ENCODE measurements around the gene AGMO. TPM values are rescaled to one million over a fixed set of nuclear protein-coding genes. Genes with fewer than 3 reads are reported as not detected.

Gene AGMO
- polyA plus RNA-seq, 3 donors: not detected

DNA sequence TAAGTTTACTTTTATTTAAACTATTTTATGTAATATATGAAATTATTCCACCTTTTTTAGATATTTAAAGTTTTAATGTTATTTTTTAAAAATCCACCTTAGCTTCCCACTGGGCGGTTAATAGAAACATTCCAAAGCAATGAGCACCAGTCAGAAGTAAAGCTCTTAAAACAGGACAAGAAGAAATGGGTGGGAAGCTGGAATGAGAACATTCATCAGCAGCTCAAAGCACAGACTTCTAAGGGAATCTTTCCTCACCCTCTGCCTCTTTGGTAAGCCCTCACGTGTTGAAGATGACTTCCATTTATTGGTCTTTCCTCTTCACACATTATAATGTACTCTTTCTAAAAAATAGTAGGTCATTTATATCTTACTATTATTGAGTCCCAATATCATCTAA, 3.1 kb downstream of the AGMO start:
- Mint-ChIP-seq H3K4me3 (no peak overlapping the region), H3K9me3 (peaks cover 0 to 4% (median 0%) of the 10 kb centered on the region in 7 donors), H3K27ac (no peak overlapping the region), H3K36me3 (no peaks in the 10 kb centered on the region), H3K4me1 (no peaks in the 10 kb centered on the region), H3K27me3 (ENCODE audit: low read depth in 3 of 3) (no peaks in the 10 kb centered on the region)
- TF ChIP-seq, protein P1, sequence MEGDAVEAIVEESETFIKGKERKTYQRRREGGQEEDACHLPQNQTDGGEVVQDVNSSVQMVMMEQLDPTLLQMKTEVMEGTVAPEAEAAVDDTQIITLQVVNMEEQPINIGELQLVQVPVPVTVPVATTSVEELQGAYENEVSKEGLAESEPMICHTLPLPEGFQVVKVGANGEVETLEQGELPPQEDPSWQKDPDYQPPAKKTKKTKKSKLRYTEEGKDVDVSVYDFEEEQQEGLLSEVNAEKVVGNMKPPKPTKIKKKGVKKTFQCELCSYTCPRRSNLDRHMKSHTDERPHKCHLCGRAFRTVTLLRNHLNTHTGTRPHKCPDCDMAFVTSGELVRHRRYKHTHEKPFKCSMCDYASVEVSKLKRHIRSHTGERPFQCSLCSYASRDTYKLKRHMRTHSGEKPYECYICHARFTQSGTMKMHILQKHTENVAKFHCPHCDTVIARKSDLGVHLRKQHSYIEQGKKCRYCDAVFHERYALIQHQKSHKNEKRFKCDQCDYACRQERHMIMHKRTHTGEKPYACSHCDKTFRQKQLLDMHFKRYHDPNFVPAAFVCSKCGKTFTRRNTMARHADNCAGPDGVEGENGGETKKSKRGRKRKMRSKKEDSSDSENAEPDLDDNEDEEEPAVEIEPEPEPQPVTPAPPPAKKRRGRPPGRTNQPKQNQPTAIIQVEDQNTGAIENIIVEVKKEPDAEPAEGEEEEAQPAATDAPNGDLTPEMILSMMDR (IDR thresholded peaks at IDR 0.05): no peak
- no peaks in the 10 kb centered on the region for H3K27me3 ChIP-seq (ENCODE audit: control insufficient read depth in 2 of 2, insufficient read depth in 2 of 2, low read length in 2 of 2)
- no peak for DNase-seq
- no peaks in the 10 kb centered on the region for H3K36me3 ChIP-seq (replicated peaks in 1 of 2; ENCODE audit: control insufficient read depth in 1 of 2, insufficient read depth in 2 of 2, low read length in 2 of 2)
- H3K4me3 ChIP-seq (replicated peaks in 1 of 3; ENCODE audit: low read depth in 2 of 3, low read length in 3 of 3): no peak overlapping the region
- no peaks in the 10 kb centered on the region for H3K4me1 ChIP-seq (ENCODE audit: control insufficient read depth in 1 of 2, insufficient read depth in 2 of 2, low read length in 2 of 2)
- H3K27ac ChIP-seq (ENCODE audit: low read depth in 1 of 2, low read length in 2 of 2): no peak overlapping the region
- H3K79me2 ChIP-seq (ENCODE audit: insufficient read depth, low read length): no peaks in the 10 kb centered on the region
- H3K4me2 ChIP-seq (replicated peaks; ENCODE audit: extremely low read depth, low read length, poor library complexity, severe bottlenecking): no peak overlapping the region
- H3K9ac ChIP-seq (ENCODE audit: insufficient read depth, low read length, poor library complexity, severe bottlenecking): no peak overlapping the region
- no peaks in the 10 kb centered on the region for H3K9me3 ChIP-seq (replicated peaks in 1 of 2; ENCODE audit: control insufficient read depth in 1 of 2, insufficient read depth in 1 of 2, low read length in 2 of 2)
- H4K20me1 ChIP-seq (ENCODE audit: insufficient read depth, low read length): no peaks in the 10 kb centered on the region
- intact Hi-C loops (cut with micrococcal nuclease): no loop called here
- WGBS (ENCODE audit: insufficient coverage): no CpG with 5 or more reads among the region's 2 CpGs
- H2AFZ ChIP-seq (ENCODE audit: insufficient read depth, low read depth, low read length, poor library complexity, severe bottlenecking): no peak overlapping the region

DNA sequence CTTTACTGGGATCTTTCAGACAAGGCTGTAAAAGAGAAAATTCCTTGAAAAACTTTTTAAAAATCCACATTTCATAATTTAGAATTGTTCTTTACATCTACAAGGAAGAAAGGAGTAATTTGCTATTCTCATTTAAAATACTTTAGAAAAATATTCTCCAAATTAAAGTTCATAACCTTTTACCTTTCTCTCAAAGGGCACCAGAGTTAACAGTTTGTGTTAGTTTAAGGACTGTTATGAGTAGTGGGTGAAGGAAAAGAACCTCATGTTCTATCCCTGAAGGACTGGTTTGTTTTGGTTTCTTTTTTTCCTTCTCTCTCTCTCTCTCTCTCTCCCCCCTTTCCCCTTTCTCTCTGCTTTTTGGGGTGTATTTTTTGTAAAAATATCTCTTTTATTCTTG, 4.1 kb downstream of the AGMO start:
- Histone ChIP-seq H3K9me3 (replicated peaks in 1 of 2; ENCODE audit: control insufficient read depth in 1 of 2, insufficient read depth in 1 of 2, low read length in 2 of 2) (no peaks in the 10 kb centered on the region), H3K27ac (ENCODE audit: low read depth in 1 of 2, low read length in 2 of 2) (no peak overlapping the region), H3K79me2 (ENCODE audit: insufficient read depth, low read length) (no peaks in the 10 kb centered on the region), H3K27me3 (ENCODE audit: control insufficient read depth in 2 of 2, insufficient read depth in 2 of 2, low read length in 2 of 2) (no peaks in the 10 kb centered on the region), H3K4me1 (ENCODE audit: control insufficient read depth in 1 of 2, insufficient read depth in 2 of 2, low read length in 2 of 2) (no peaks in the 10 kb centered on the region), H2AFZ (ENCODE audit: insufficient read depth, low read depth, low read length, poor library complexity, severe bottlenecking) (no peak overlapping the region), H3K4me2 (replicated peaks; ENCODE audit: extremely low read depth, low read length, poor library complexity, severe bottlenecking) (no peak overlapping the region), H3K4me3 (replicated peaks in 1 of 3; ENCODE audit: low read depth in 2 of 3, low read length in 3 of 3) (no peak overlapping the region), H3K9ac (ENCODE audit: insufficient read depth, low read length, poor library complexity, severe bottlenecking) (no peak overlapping the region), H3K36me3 (replicated peaks in 1 of 2; ENCODE audit: control insufficient read depth in 1 of 2, insufficient read depth in 2 of 2, low read length in 2 of 2) (no peaks in the 10 kb centered on the region), H4K20me1 (ENCODE audit: insufficient read depth, low read length) (no peaks in the 10 kb centered on the region)
- no peak for DNase-seq
- Mint-ChIP-seq H3K9me3 (no peaks in the 10 kb centered on the region), H3K36me3 (no peaks in the 10 kb centered on the region), H3K4me3 (no peak overlapping the region), H3K27me3 (ENCODE audit: low read depth in 3 of 3) (no peaks in the 10 kb centered on the region), H3K27ac (no peak overlapping the region), H3K4me1 (no peaks in the 10 kb centered on the region)
- intact Hi-C loops (cut with micrococcal nuclease): no loop called here
- TF ChIP-seq, protein P1 (IDR thresholded peaks at IDR 0.05): no peak
